Measurements from ENCODE around the gene CEACAM21.

GRCh38 chr19:41626877-41627276 is 50.9 kb downstream of the CEACAM21 start, which contains the start of gene CEACAM4:
- TF ChIP-seq POLR2A (IDR thresholded peaks at IDR 0.05) (no peak), CTCF (IDR thresholded peaks at IDR 0.05) (no peak)

Data from testis (tissue), 2 donors.